Common myeloid progenitor, CD34-positive (primary cell): ENCODE data around the gene FGD3.
A peak's percentile ranks its signal among the peaks of the same experiment; 100 is the strongest.

ENCODE experiments used
- CTCF ChIA-PET: fragments of 350-600 bp; sonication (Branson Sonifier 250); formaldehyde crosslinking; loops from one replicate; lab custom pipeline; 2021; ENCODE audit warnings: antibody characterized with exemption; lab: Charles Lee
- POLR2A ChIA-PET: fragments of 350-600 bp; sonication (Branson Sonifier 250); formaldehyde crosslinking; loops from one replicate; lab custom pipeline; 2021; ENCODE audit warnings: antibody characterized with exemption; lab: Charles Lee
- DNase-seq, 3 donors: peaks; one replicate each; pipeline versions ENCODE4 v3.0.0 to v3.0.0-alpha.2; 2013
- H3K27ac ChIP-seq, 2 experiments: 1 replicate in 1 of 2; 2 replicates in 1 of 2; pipeline ENCODE4 v1.7.0; 2013; ENCODE audit warnings: inconsistent platforms in 2 of 2, low read length in 2 of 2, mild to moderate bottlenecking in 2 of 2, low read depth in 1 of 2, moderate library complexity in 1 of 2; ENCODE audit not compliant: severe bottlenecking in 2 of 2, insufficient read depth in 1 of 2, poor library complexity in 1 of 2
- H3K27me3 ChIP-seq, 5 experiments: replicated peaks in 2 of 5; 1 replicate in 3 of 5; 2 replicates in 2 of 5; pipeline versions ENCODE4 v1.6.1 to v1.7.0; 2013; ENCODE audit warnings: low read length in 4 of 5, mild to moderate bottlenecking in 2 of 5, moderate library complexity in 2 of 5, inconsistent platforms in 1 of 5; ENCODE audit not compliant: insufficient read depth in 5 of 5, control insufficient read depth in 4 of 5
- H3K36me3 ChIP-seq, 4 experiments: 1 replicate in 2 of 4; 2 replicates in 2 of 4; pipeline versions ENCODE4 v1.6.1 to v1.7.0; 2013; ENCODE audit warnings: low read length in 3 of 4, control low read depth in 1 of 4, mild to moderate bottlenecking in 1 of 4; ENCODE audit not compliant: control insufficient read depth in 4 of 4, insufficient read depth in 4 of 4
- H3K4me1 ChIP-seq, 4 experiments: 1 replicate in 3 of 4; 2 replicates in 1 of 4; pipeline versions ENCODE4 v1.6.1 to v1.7.1; 2013; ENCODE audit warnings: low read length in 3 of 4, mild to moderate bottlenecking in 3 of 4, control low read depth in 1 of 4, inconsistent platforms in 1 of 4, moderate library complexity in 1 of 4; ENCODE audit not compliant: control insufficient read depth in 4 of 4, insufficient read depth in 4 of 4; ENCODE audit errors: control extremely low read depth in 1 of 4
- H3K4me3 ChIP-seq, 7 experiments: 1 replicate in 4 of 7; 2 replicates in 3 of 7; pipeline versions ENCODE4 v1.5.1 to v1.7.0; 2013; ENCODE audit warnings: mild to moderate bottlenecking in 7 of 7, low read length in 6 of 7, moderate library complexity in 6 of 7, inconsistent platforms in 2 of 7, low read depth in 2 of 7, control low read depth in 1 of 7; ENCODE audit not compliant: insufficient read depth in 4 of 7, control insufficient read depth in 1 of 7; ENCODE audit errors: extremely low read depth in 1 of 7
- H3K9me3 ChIP-seq, 5 experiments: 1 replicate in 4 of 5; 2 replicates in 1 of 5; pipeline versions ENCODE4 v1.6.1 to v1.7.1; 2013; ENCODE audit warnings: low read length in 4 of 5, mild to moderate bottlenecking in 2 of 5, inconsistent platforms in 1 of 5, low read depth in 1 of 5, moderate library complexity in 1 of 5; ENCODE audit not compliant: control insufficient read depth in 4 of 5, insufficient read depth in 2 of 5; ENCODE audit errors: control extremely low read depth in 1 of 5
- WGBS: methylation state at CpG from one replicate; pipeline ENCODE4 v1.1.5; 2013; ENCODE audit not compliant: insufficient coverage; 5-methylcytosine and 5-hydroxymethylcytosine counted together

The FGD3 gene

DNA sequence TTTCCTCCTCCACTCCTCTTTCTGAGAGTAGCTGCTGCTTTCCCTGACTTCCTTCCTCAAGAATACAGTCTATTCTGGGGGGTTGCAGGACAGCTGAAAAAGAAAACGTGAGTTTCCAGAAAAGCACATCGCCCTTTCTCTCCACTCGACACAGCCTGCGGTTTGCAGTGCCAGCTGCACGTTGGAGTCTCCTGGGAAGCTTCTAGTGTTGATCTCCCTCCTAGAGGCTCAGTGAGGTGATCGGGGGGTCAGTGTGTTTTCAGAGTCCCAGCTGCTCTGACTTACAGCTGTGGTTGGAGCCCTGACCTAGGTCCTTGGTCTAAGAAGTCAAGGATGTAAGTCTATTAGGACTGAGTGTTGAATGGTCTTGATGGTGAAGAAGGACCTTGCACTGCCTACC lies 86.2 kb downstream of the FGD3 start:
- ChIA-PET POLR2A (no interaction called here), CTCF (interaction anchor here (1.2 to 1.5 kb wide), 2 partner anchors 28 to 153 kb away, joined by 3 read pairs; no protein-coding TSS in a partner anchor)
- H3K4me1 ChIP-seq, result peaks cover 0 to 53% (median 27%) of the 10 kb centered on the region in 4 experiments
- H3K36me3 ChIP-seq, result peaks cover 22 to 78% (median 44%) of the 10 kb centered on the region in 4 experiments
- no peaks in the 10 kb centered on the region for H3K9me3 ChIP-seq
- H3K27me3 ChIP-seq, result no peaks in the 10 kb centered on the region
- 76% methylated on average over 4 of the region's 6 CpGs for WGBS
- H3K27ac ChIP-seq, result no peak overlapping the region
- no peak overlapping the region for H3K4me3 ChIP-seq
- DNase-seq, result no peak

GRCh38 chr9:93035106-93035660 lies 87.9 kb downstream of the FGD3 start:
- peaks cover 0 to 50% (median 26%) of the 10 kb centered on the region in 4 experiments for H3K4me1 ChIP-seq

DNA sequence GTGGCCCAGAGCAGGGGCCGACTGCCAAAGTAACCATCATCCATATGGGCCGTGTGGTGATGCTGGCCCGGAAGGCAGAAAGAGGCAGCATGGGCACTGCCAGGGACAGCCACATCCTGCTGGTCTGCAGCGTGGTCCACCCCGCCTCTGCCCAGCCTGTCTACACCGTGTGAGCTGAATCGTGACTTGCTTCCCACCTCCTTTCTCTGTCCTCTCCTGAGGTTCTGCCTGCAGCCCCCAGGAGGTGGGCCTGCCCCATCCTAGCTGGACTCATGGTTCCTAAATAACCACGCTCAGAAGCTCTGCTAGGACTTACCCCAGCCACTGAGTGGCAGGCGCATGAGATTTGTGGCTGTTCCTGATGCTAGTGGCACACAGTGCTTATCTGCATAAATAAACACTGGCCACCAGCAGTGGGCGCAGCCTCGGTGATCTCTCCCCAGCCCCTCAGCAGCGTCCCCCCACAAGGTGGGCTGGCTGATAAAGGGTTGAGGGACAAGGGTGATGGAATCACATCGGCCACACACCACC lies 88.6 kb downstream of the FGD3 start:
- no peak overlapping the region for H3K27ac ChIP-seq
- no peaks in the 10 kb centered on the region for H3K27me3 ChIP-seq
- CTCF ChIA-PET, result interaction anchor here (0.8 to 1.4 kb wide), 6 partner anchors 8 to 72 kb away, joined by 3 to 4 read pairs (median 3); no protein-coding TSS in a partner anchor
- DNase-seq, result peak in 1 of 3 donors; percentile 28
- POLR2A ChIA-PET, result interaction anchor here (0.7 kb wide), 1 partner anchor 196 kb away, joined by 3 read pairs; no protein-coding TSS in a partner anchor
- no peak overlapping the region for H3K4me3 ChIP-seq
- 87% methylated on average over 9 of the region's 13 CpGs for WGBS
- no peaks in the 10 kb centered on the region for H3K9me3 ChIP-seq
- peaks cover 10 to 56% (median 34%) of the 10 kb centered on the region in 4 experiments for H3K36me3 ChIP-seq
- H3K4me1 ChIP-seq, result peaks cover 0 to 50% (median 26%) of the 10 kb centered on the region in 4 experiments

More at GRCh38 chr9:93035106-93035660, 87.9 kb downstream of the FGD3 start:
- peaks cover 15 to 63% (median 36%) of the 10 kb centered on the region in 4 experiments for H3K36me3 ChIP-seq
- no peaks in the 10 kb centered on the region for H3K27me3 ChIP-seq
- 96% methylated on average over 19 of the region's 19 CpGs for WGBS
- DNase-seq, result no peak
- ChIA-PET POLR2A (interaction anchor here (0.7 kb wide), 1 partner anchor 197 kb away, joined by 3 read pairs; no protein-coding TSS in a partner anchor), CTCF (interaction anchor here (0.8 to 1.4 kb wide), 4 partner anchors 9 to 73 kb away, joined by 3 to 4 read pairs (median 4); no protein-coding TSS in a partner anchor)
- H3K27ac ChIP-seq, result no peak overlapping the region
- no peak overlapping the region for H3K4me3 ChIP-seq
- H3K9me3 ChIP-seq, result no peaks in the 10 kb centered on the region

DNA sequence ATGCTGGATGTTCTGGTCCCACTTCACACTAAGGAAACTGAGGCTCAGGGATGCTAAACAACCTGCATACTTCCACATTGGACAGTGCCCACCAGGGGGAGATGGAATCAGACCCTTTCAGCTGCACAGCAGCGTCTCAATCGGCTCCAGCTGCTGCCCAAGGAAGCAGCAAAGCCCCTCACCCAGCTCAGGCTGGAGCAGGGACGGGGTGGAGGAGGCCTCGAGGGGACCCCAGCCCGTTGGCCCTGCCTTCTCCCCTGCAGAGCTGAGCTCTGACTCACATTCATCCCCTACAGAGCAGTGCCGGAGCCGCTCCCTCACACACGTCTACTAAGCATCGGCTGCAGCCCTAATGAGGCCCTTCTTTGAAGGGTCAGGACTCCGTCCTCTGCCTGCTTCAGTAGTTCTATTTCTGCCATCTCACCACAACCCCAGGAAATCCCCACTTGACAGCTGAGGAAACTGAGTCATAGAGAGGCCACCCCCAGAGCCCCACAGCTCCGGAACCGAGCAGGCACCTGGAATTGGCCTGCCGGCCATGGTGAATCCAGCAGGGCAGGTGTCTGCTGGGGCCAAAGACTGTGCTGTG lies 89.7 kb downstream of the FGD3 start:
- no peak overlapping the region for H3K4me3 ChIP-seq
- ChIA-PET CTCF (interaction anchor here (0.6 to 1.7 kb wide), 11 partner anchors 9 to 266 kb away, joined by 3 to 5 read pairs (median 4); no protein-coding TSS in a partner anchor), POLR2A (interaction anchor here (0.9 kb wide), 1 partner anchor 22 kb away, joined by 6 read pairs; no protein-coding TSS in a partner anchor)
- WGBS, result 52% methylated on average over 9 of the region's 13 CpGs
- no peak for DNase-seq
- peaks cover 3 to 45% (median 28%) of the 10 kb centered on the region in 4 experiments for H3K36me3 ChIP-seq
- H3K9me3 ChIP-seq, result no peaks in the 10 kb centered on the region
- H3K4me1 ChIP-seq, result peaks cover 0 to 51% (median 25%) of the 10 kb centered on the region in 4 experiments
- no peak overlapping the region for H3K27ac ChIP-seq
- H3K27me3 ChIP-seq, result no peaks in the 10 kb centered on the region

- Histone ChIP-seq H3K36me3 (peaks cover 3 to 40% (median 26%) of the 10 kb centered on the region in 4 experiments), H3K4me3 (no peak overlapping the region), H3K27me3 (no peaks in the 10 kb centered on the region), H3K9me3 (no peaks in the 10 kb centered on the region), H3K27ac (no peak overlapping the region), H3K4me1 (peaks cover 0 to 47% (median 24%) of the 10 kb centered on the region in 4 experiments)
- ChIA-PET CTCF (interaction anchor here (0.6 to 1.9 kb wide), 11 partner anchors 9 to 265 kb away, joined by 3 to 5 read pairs (median 4); no protein-coding TSS in a partner anchor), POLR2A (interaction anchor here (0.9 kb wide), 1 partner anchor 22 kb away, joined by 6 read pairs; no protein-coding TSS in a partner anchor)
- DNase-seq, result peak in 2 of 3 donors; percentile 58 to 63
- 31% methylated on average over 10 of the region's 13 CpGs for WGBS
Observed at GRCh38 chr9:93037476-93037971, 90.2 kb downstream of the FGD3 start.

DNA sequence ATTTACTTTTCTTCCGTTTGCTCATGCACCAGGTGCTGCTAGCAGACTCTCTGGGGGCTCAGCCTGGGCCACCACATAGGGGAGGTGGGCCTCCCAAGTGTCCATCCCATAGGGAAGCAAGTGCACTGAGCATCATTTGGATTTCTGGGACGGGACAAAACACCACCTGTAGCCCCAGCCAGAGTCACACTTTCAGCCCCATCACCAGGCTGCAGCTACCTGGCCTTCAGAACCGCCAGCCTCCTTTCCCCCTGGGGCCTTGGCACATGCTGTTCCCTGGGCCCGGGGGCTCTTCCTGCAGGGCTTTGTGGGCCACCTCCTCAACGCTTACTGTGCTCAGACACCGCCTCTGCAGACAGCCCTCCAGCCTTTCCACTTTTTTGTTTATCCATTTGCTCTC lies 91.6 kb downstream of the FGD3 start:
- WGBS, result 88% methylated on average over 6 of the region's 6 CpGs
- no peaks in the 10 kb centered on the region for H3K27me3 ChIP-seq
- H3K9me3 ChIP-seq, result no peaks in the 10 kb centered on the region
- DNase-seq, result no peak
- CTCF ChIA-PET, result interaction anchor here (0.5 to 2.1 kb wide), 4 partner anchors 9 to 59 kb away, joined by 3 to 6 read pairs (median 4); no protein-coding TSS in a partner anchor
- H3K4me1 ChIP-seq, result peaks cover 0 to 38% (median 27%) of the 10 kb centered on the region in 4 experiments
- no peak overlapping the region for H3K27ac ChIP-seq
- peaks cover 2 to 26% (median 20%) of the 10 kb centered on the region in 4 experiments for H3K36me3 ChIP-seq
- POLR2A ChIA-PET, result no interaction called here
- no peak overlapping the region for H3K4me3 ChIP-seq
